Activated CD4-positive, alpha-beta T cell treated with anti-CD3 and anti-CD28 coated beads, Interleukin-2, amount 10 ng/mL, durations not matched to agents 7 days and 5 days (primary cell): ENCODE measurements around the gene CAMK4. TPM values are rescaled to one million over a fixed set of nuclear protein-coding genes. Genes with fewer than 3 reads are reported as not detected.

Source experiments
- CTCF ChIA-PET: fragments of 350-600 bp; sonication (Branson Sonifier 250); formaldehyde crosslinking; loops from one replicate; lab custom pipeline; 2021; ENCODE audit warnings: antibody characterized with exemption; lab: Charles Lee
- POLR2A ChIA-PET: fragments of 350-600 bp; sonication (Branson Sonifier 250); formaldehyde crosslinking; loops from one replicate; lab custom pipeline; 2021; ENCODE audit warnings: antibody characterized with exemption; lab: Charles Lee
- DNase-seq: peaks from one replicate; pipeline ENCODE4 v3.0.0-alpha.2; 2020
- H3K27ac Mint-ChIP-seq: one replicate; pipeline ENCODE4 v1.8.0; 2021; ENCODE audit warnings: mild to moderate bottlenecking, moderate library complexity, mixed read lengths
- H3K27me3 Mint-ChIP-seq: one replicate; pipeline ENCODE4 v1.8.0; 2021; ENCODE audit warnings: mixed read lengths
- H3K36me3 Mint-ChIP-seq: one replicate; pipeline ENCODE4 v1.8.0; 2021; ENCODE audit warnings: low read depth, mixed read lengths
- H3K4me1 Mint-ChIP-seq: one replicate; pipeline ENCODE4 v1.8.0; 2021; ENCODE audit warnings: mixed read lengths
- H3K4me3 Mint-ChIP-seq: one replicate; pipeline ENCODE4 v1.8.0; 2021; ENCODE audit warnings: mild to moderate bottlenecking, moderate library complexity, mixed read lengths
- H3K9me3 Mint-ChIP-seq: one replicate; pipeline ENCODE4 v1.8.0; 2021; ENCODE audit warnings: mixed read lengths
- total RNA-seq, 2 experiments: library from RNA; stranded (reverse); gene quantifications; one replicate each; pipeline ENCODE4 v1.2.3, GENCODE V29; 2021

CAMK4 gene
- total RNA-seq, 2 experiments from 2014 or later = 138 to 139 TPM

DNA sequence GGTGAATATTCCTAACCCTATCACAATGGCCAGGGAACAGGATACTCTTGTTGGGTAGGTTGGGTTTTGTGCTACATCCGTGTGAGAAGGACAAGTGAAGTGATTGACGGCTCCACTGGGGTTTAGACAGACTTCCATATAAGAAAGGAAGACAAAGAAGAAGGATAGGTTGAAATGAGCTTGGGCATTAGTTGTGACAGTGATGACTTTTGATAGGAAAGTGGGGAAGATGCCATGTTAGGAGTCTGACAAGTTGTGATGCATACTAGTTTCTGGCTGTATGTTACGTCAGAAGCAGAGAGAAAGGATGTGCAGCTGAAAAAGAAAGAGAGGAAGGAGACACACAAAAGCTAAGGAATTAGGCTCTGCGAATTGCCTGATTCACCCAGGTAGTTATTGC is 150.2 kb downstream of the CAMK4 start:
- peaks cover 4% of the 10 kb centered on the region for H3K9me3 Mint-ChIP-seq
- CTCF ChIA-PET = interaction anchor here (1.8 kb wide), 1 partner anchor 13 kb away, joined by 3 read pairs; no protein-coding TSS in a partner anchor
- peaks cover 67% of the 10 kb centered on the region for H3K36me3 Mint-ChIP-seq
- no peak for DNase-seq
- H3K27me3 Mint-ChIP-seq = no peaks in the 10 kb centered on the region
- POLR2A ChIA-PET = no interaction called here
- no peak overlapping the region for H3K4me3 Mint-ChIP-seq
- no peaks in the 10 kb centered on the region for H3K4me1 Mint-ChIP-seq
- H3K27ac Mint-ChIP-seq = no peak overlapping the region

DNA sequence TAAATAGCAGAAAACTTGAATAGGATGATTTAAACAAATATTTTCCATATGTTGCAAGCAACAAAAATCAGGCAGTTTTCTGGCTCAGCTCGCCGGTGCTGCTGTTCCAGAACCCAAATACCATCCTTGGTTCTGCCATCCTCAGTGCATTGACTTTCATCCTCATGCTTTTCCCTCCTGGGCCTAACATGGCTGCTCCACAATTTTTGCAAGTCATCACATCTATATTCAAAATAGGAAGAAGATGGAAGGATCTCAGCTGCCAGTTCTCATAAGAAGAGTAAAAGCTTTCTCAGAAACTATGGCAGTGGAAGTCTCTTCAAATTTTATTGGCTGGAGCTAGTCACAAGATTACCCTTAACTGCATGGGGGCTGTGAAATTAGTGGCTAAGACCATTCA is 151.5 kb downstream of the CAMK4 start:
- CTCF ChIA-PET = interaction anchor here (1.5 to 1.8 kb wide), 2 partner anchors 12 to 22 kb away, joined by 3 to 5 read pairs; no protein-coding TSS in a partner anchor
- Mint-ChIP-seq H3K27ac (no peak overlapping the region), H3K4me1 (no peaks in the 10 kb centered on the region)

DNA sequence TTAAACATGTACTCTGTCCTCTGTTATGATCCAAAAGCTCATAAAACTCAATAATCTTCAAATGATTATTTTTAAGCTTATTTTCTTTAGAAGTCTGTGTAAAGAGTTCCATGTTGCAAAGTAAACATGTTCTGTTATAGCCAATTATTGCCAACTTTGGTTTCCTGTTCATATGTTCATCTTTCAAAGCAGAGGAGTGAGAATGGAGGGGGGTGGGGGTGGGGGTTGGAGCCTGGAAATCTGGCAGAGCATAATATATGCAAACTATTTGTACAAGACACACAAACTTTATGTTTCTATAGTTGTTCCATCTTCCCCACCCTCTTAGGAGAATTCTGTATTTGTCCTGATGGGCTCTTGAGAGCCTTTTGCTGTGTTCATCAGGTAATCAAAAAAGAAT is 153.1 kb downstream of the CAMK4 start:
- CTCF ChIA-PET = no interaction called here
- POLR2A ChIA-PET = no interaction called here
- no peaks in the 10 kb centered on the region for H3K4me1 Mint-ChIP-seq
- no peaks in the 10 kb centered on the region for H3K27me3 Mint-ChIP-seq
- H3K4me3 Mint-ChIP-seq = no peak overlapping the region
- peaks cover 65% of the 10 kb centered on the region for H3K36me3 Mint-ChIP-seq
- H3K27ac Mint-ChIP-seq = no peak overlapping the region
- no peaks in the 10 kb centered on the region for H3K9me3 Mint-ChIP-seq
- no peak for DNase-seq

More for the DNA sequence above, 151.5 kb downstream of the CAMK4 start:
- DNase-seq = no peak
- POLR2A ChIA-PET = interaction anchor here (0.6 kb wide), 1 partner anchor 701 kb away, joined by 3 read pairs; no protein-coding TSS in a partner anchor
- Mint-ChIP-seq H3K36me3 (peaks cover 66% of the 10 kb centered on the region), H3K9me3 (peaks cover 3% of the 10 kb centered on the region), H3K4me3 (no peak overlapping the region), H3K27me3 (no peaks in the 10 kb centered on the region)

DNA sequence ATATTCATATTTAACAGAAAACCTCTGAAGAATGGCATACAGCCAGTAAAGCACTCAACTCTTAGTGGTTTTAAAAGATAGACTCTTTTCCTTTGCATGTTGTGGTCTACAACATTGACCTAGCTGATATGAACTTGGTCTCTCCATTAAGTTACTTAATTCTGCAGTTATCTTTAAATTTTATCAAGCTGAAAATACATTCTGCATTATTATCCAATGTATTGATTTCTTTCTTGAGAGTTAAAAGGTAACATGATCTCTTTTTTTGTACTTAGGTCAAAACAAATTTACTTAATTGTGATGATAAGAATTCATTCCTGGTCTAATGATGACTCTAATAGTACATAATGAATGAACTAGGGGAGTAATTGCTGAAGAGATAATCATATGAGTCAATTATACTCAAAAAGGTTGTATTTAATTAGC is 155.2 kb downstream of the CAMK4 start:
- no peaks in the 10 kb centered on the region for H3K4me1 Mint-ChIP-seq
- H3K36me3 Mint-ChIP-seq = peaks cover 48% of the 10 kb centered on the region

DNA sequence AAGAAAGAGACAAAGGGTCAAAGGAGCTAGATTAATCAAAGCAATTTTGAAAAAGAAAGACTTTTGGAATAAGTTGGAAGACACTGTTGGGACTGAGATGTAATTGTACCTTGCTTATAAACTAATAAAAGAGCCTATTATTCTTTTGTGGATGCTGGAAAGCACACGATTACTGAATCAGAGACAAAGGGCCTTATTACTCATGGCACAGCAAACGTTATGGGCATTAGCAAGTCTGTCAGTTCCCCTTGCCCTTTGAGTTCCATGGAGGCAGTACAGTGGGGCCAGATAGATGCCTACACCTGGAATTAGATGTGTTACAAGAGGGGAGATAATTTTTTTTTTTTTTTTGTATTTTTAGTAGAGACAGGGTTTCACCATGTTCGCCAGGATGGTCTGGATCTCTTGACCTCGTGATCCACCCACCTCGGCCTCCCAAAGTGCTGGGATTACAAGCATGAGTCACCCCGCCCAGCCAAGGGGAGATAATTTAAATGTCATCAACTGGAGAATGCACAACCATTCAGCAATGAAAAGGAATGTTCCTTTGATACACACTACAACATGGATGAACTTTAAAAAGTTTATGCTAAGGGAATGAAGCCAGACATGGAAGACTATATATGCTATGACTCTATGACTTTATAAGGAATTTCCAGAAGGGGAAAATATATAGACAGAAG is 159.2 kb downstream of the CAMK4 start:
- no peak overlapping the region for H3K4me3 Mint-ChIP-seq
- DNase-seq = no peak
- ChIA-PET CTCF (no interaction called here), POLR2A (no interaction called here)
- peaks cover 2% of the 10 kb centered on the region for H3K9me3 Mint-ChIP-seq
- no peaks in the 10 kb centered on the region for H3K27me3 Mint-ChIP-seq
- no peaks in the 10 kb centered on the region for H3K4me1 Mint-ChIP-seq
- peaks cover 40% of the 10 kb centered on the region for H3K36me3 Mint-ChIP-seq
- no peak overlapping the region for H3K27ac Mint-ChIP-seq

More for the DNA sequence above, 155.2 kb downstream of the CAMK4 start:
- DNase-seq = no peak
- POLR2A ChIA-PET = no interaction called here
- no peaks in the 10 kb centered on the region for H3K9me3 Mint-ChIP-seq
- H3K27ac Mint-ChIP-seq = no peak overlapping the region
- CTCF ChIA-PET = no interaction called here
- no peaks in the 10 kb centered on the region for H3K27me3 Mint-ChIP-seq
- no peak overlapping the region for H3K4me3 Mint-ChIP-seq

DNA sequence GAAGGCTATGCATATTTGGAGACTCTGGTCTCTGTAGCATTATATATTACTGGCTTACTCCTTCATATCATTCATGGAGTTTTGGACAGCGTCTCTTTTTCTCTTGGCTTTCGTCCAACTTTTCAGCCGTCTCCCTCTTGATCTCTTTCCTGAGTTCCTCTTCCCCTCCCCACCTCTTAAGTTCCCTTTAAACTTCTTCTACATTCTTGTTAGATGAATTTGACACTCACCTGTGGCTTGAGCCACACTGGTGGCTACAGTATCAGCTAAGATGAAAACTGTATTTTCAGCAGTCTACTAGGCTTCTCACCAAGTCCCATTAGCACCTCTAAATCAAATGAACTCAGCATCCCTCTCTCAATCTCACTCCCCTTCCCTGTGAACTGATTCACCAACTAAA is 160.0 kb downstream of the CAMK4 start:
- POLR2A ChIA-PET = no interaction called here
- H3K4me1 Mint-ChIP-seq = no peaks in the 10 kb centered on the region
- no peaks in the 10 kb centered on the region for H3K27me3 Mint-ChIP-seq
- peaks cover 46% of the 10 kb centered on the region for H3K36me3 Mint-ChIP-seq
- DNase-seq = no peak
- CTCF ChIA-PET = interaction anchor here (0.8 kb wide), 1 partner anchor 12 kb away, joined by 3 read pairs; no protein-coding TSS in a partner anchor
- no peak overlapping the region for H3K4me3 Mint-ChIP-seq
- peaks cover 2% of the 10 kb centered on the region for H3K9me3 Mint-ChIP-seq
- H3K27ac Mint-ChIP-seq = no peak overlapping the region

DNA sequence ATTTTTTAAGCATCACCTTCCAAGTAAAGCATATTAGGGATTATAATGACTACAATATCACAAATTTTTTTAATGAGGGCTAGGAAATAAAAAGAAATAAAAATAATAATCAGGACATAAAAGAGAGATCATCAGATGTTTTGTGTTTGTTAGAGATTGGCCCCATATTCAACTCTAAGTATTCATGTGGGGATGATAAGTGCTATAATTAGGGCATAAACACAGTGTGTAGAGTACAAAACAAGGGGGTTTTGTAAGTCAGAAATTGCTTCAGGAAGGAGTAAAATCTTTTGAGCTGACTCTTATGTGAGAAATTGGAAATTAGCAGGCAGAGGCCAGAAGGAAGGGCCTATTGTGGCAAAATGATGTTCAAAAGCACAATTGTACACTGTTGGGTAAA is 160.9 kb downstream of the CAMK4 start:
- CTCF ChIA-PET = no interaction called here

DNA sequence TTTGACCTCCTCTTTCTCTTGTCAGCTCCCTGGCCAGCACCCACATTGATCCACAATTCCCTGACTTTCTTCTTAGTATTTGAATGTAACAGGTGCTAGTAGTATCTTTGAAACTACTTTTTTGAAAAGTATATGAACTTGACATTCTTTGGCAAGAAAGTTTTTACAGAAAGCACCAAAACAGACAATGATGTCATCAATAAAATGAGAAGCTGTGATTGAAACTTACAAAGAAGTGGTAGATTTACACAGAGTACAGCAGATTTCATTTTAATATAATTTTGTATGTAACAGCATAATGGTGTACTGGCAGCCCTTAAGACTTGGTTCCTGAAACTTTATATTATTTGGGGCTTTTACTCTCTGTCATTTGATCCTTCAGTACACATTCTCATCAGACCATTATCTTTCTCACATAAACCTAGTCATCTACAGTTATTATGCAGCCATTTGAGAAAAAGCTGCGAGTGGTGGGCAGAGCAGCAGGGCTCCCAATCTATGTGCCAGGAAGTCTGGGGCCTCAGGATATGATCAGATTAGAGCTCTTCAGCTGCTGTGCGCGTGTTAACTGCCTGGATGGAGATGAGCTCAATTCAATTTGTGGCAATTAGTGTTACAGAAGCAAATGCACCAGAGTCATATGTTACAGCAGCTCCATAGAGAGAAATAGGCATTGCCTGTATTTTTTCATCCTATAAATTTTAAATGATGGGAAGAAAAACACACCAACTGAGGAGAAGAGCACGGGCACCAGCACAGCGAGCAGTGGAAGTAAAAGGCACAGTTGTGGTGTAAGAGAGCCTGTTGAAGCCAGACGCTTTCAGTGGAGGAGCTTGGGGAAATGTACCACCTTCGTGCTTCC is 162.0 kb downstream of the CAMK4 start:
- CTCF ChIA-PET = no interaction called here
- Mint-ChIP-seq H3K36me3 (peaks cover 53% of the 10 kb centered on the region), H3K27me3 (no peaks in the 10 kb centered on the region), H3K9me3 (peaks cover 2% of the 10 kb centered on the region), H3K4me1 (no peaks in the 10 kb centered on the region), H3K27ac (no peak overlapping the region), H3K4me3 (no peak overlapping the region)
- DNase-seq = no peak
- POLR2A ChIA-PET = no interaction called here

More for the DNA sequence above, 160.9 kb downstream of the CAMK4 start:
- POLR2A ChIA-PET = no interaction called here
- H3K4me3 Mint-ChIP-seq = no peak overlapping the region
- peaks cover 2% of the 10 kb centered on the region for H3K9me3 Mint-ChIP-seq
- H3K36me3 Mint-ChIP-seq = peaks cover 50% of the 10 kb centered on the region
- no peaks in the 10 kb centered on the region for H3K4me1 Mint-ChIP-seq
- H3K27me3 Mint-ChIP-seq = no peaks in the 10 kb centered on the region
- H3K27ac Mint-ChIP-seq = no peak overlapping the region
- no peak for DNase-seq

DNA sequence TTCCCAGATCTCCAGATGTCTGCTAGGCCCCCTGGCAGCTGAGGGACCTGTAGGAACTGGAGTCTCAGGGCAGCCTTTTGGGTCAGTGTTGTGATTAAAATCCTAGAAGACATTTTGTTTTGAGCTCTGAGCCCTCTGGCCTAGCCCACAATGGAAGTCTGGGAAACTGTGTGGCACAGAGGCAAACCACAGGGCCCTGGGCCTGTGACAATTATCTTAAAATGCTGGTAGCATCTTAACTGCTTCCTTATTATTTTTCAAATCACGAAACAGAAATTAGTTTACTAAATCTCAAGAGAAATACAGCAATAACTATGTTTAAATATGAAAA is 162.6 kb downstream of the CAMK4 start:
- POLR2A ChIA-PET = no interaction called here
- Mint-ChIP-seq H3K4me1 (no peaks in the 10 kb centered on the region), H3K27me3 (no peaks in the 10 kb centered on the region), H3K36me3 (peaks cover 55% of the 10 kb centered on the region), H3K9me3 (peaks cover 2% of the 10 kb centered on the region), H3K4me3 (no peak overlapping the region), H3K27ac (no peak overlapping the region)
- DNase-seq = no peak
- CTCF ChIA-PET = interaction anchor here (1.1 kb wide), 1 partner anchor 12 kb away, joined by 3 read pairs; no protein-coding TSS in a partner anchor

DNA sequence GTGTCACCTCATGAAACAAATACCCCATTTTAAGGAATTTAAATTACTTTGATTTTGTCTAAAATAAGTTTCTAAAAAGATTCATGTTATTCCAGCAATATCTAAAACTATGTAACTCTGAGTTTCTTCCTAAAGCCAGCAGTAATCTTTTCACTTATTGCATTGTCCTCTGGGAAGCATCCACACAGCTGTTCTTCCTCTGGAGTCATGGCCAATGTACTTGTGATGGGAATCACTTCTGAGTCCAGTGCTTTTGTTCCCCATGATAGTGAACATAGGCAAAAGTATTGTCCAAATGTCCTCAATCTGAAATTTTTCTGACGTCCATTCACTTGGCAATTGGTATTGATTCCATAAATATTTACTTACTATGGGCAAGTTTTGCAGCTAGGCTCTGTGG is 163.2 kb downstream of the CAMK4 start:
- Mint-ChIP-seq H3K4me3 (no peak overlapping the region), H3K27me3 (no peaks in the 10 kb centered on the region), H3K4me1 (no peaks in the 10 kb centered on the region), H3K9me3 (peaks cover 2% of the 10 kb centered on the region), H3K27ac (no peak overlapping the region), H3K36me3 (peaks cover 51% of the 10 kb centered on the region)
- DNase-seq = no peak
- CTCF ChIA-PET = interaction anchor here (1.1 kb wide), 1 partner anchor 12 kb away, joined by 3 read pairs; no protein-coding TSS in a partner anchor
- POLR2A ChIA-PET = no interaction called here

DNA sequence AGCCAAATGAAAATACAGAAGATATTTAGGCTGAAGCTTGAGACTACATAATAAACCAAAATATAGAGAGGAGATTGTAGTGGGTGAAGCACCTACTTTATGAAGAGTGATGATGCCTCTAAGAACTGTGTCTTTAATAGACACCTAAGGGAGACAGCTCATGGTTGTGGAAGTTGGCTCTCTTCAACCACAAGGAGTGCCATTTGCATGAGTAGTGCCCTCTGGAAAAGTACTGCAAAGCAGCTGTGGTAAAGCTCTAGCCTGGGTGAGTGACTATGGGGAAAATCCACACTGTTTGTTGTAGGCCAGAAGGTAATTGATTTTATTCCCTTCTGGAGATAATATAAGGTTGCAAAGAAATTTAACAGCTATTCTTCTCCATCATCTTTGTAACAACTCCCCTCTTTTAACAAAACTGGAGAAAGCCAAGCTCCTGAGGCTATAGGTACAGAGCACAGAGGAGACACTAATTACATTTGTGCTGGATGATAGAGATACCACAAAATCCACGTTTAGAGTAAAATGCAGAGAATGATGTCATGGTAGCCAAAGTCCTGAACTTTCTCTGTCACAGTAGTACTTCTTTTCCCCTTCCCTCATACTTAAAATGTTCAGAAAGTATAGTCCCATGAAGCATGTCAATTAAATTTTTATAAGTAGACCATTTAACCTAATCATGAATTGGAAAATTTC is 165.4 kb downstream of the CAMK4 start:
- ChIA-PET CTCF (interaction anchor here (0.8 kb wide), 1 partner anchor 10 kb away, joined by 3 read pairs; no protein-coding TSS in a partner anchor), POLR2A (no interaction called here)
- DNase-seq = no peak
- Mint-ChIP-seq H3K36me3 (peaks cover 64% of the 10 kb centered on the region), H3K4me1 (no peaks in the 10 kb centered on the region), H3K9me3 (peaks cover 2% of the 10 kb centered on the region), H3K4me3 (no peak overlapping the region), H3K27me3 (no peaks in the 10 kb centered on the region), H3K27ac (no peak overlapping the region)

DNA sequence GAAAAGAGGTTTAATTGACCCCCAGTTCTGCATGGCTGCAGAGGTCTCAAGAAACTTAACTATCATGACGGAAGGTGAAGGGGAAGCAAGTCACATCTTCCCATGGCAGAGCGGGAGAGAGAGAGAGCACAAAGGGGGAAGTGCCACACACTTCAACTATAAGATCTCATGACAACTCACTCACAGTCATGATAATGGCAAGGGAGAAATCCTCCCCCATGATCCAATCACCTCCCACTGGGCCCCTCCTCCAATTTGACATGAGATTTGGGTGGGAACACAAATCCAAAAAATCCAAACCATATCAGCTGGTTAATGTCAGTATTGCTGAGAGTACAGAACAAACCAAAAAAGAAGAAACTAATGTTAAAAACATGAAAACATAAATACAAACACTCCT is 168.0 kb downstream of the CAMK4 start:
- Mint-ChIP-seq H3K9me3 (peaks cover 2% of the 10 kb centered on the region), H3K4me1 (peaks cover 1% of the 10 kb centered on the region), H3K36me3 (peaks cover 68% of the 10 kb centered on the region), H3K4me3 (no peak overlapping the region), H3K27ac (no peak overlapping the region), H3K27me3 (no peaks in the 10 kb centered on the region)
- DNase-seq = no peak
- ChIA-PET POLR2A (no interaction called here), CTCF (no interaction called here)
